Stimulated activated CD8-positive, alpha-beta memory T cell treated with anti-CD3 and anti-CD28 coated beads, Interleukin-2, amount 100 ng/mL, for 48 hours (primary cell): Measurements from ENCODE around the gene POLN.

Experiments used
- DNase-seq, 2 donors: peaks; one replicate each; pipeline ENCODE4 v3.0.0-alpha.2; 2020; ENCODE audit warnings: low read depth in 2 of 2

POLN gene

DNA sequence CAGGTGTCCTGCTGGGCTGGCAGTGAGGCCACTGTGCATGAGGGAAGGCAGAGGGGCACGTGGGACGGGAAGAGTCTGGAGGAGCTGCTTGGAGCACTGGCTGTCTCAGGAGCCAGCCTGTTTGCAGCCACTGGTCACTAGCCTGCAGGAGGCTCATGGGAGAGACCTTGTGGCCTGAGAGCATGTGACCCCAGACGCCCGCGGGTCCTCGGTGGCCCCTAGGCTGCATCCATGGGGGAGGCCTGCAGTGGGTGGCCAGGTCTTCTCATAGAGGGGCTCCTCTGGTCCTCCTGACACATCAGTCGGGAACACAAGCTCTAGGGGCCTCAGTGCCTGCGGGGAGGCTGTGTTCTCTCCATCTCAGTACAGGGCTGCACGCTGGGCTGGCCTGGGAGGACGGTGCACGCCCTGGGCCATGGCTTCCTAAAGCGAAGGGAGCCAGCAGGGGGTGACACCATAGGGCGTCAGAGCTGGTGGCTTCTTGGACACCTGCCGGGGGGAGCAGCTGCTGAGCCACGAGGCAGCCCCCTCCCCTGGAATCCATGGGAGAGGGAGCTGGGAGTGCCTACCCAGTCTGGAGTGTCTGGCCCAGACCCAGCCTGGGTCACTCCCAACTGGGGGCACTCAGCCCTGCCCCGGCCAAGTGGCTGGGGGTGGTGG, 170.5 kb downstream of the POLN start:
- DNase-seq, result no peak

DNA sequence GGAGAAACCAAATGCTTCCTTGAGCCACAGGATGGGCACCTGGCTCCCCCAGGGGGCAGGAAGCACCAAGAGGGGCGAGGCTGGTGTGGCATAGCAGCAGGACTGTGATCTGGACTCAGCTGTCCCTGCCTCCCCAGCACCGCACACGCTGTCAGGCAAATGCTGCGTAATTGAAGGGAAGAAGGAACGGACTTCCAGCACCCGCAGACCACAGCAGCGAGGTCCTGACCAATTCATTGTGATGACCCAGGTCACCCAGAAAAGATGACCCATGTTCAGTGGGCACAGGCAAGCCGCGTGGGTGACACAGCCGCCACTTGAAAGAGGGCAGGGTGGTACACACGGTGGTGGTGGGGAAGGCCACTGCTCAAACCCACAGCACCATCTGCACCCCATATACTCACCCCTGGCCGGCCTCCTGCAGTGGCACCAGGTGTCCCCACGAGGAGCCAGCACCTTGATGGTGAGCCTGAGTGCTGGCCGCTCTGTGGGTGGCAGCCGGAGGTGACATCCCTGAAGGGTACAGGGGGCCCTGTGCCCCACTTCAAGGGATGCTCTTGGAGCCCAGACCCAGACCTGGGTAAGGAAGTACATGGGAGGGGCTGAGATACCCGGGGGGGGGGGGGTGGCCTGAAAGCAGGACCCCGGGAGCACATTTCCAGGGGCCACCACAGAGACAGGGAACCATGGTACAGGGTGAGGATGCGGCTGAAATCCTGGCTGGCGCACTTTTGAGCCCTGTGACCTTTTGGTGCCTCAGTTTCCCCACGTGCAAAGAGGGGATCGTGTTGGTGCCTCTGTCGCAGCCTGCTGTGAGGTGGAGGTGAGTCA, 171.3 kb downstream of the POLN start:
- no peak for DNase-seq

DNA sequence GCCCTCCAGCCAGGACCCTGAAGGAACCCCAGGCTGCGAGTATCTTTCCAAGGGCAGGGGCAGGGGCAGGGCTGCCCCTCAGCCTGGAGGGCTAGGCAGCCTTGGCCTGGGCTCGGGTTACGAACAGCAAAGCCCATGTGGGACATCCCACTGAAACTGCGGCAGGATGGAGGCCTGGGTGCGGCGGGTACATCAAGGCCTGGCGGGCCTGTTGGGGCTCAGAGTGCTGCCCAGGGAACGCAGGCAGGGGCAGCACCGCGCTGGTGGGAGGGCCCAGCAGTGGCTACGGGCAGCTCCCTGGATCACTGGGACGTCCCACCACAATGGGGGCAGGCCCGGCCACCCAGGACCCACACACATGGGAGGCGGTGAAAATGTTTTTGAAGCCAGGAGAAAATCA, 171.9 kb downstream of the POLN start:
- DNase-seq, result no peak

DNA sequence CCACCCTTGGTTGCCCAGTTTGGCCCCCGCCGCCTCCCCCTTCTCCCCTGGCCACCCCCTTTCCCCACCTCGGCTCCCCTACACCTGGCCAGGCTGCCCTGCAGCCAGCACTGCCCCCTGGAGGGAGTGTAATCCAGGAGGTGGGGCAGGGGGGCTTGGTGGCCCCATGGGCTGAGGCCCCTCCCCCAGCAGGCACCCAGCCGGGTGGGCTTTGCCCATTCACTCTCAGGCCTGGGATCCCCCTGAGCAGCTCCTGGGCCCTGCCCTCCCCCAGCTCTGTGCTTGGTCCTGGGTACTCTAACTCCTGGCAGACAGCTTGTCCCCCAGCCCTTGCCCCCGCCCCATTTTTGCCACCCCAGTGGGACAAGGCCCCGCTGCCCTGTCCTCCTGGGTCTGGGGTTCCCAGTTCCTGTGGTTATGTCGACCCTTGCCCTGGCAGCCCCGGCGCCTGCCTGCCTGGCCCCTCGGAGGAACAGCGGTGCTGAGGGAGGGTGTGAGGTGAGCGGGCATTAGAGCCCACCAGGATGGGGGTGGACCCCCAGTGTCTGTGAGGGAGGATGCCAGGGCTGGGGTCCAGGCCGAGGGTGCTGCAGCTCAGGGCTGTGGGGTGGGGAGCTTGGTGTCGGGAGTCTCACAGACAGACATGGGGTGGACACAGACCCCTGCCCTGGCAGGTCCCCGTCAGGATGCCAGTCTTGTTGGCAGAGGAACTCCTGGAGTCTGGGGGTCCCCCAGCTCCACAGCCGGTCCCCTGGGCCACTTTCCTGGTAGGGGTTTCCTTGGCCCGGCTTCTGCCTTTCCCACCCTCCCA, 172.6 kb downstream of the POLN start:
- DNase-seq, result no peak

DNA sequence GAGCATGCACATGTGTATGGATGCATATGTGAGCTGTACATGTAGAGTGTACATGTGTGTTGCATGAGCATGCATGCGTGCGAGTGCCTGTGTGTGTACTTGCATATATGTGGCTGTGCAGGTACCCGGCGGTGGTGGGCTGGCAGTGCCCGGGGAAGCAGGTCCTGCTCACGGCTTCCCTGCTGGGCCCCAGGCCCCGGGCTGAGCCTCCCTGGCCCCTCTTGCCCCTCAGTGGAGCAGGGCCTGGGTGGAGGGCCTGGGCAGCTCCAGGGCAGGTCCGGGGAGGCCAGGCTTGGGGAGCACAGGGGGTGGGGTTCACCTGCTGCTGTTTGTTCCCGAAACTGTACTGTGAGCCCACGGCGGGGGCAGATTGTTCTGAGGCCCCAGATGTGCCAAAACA, 173.4 kb downstream of the POLN start:
- no peak for DNase-seq

DNA sequence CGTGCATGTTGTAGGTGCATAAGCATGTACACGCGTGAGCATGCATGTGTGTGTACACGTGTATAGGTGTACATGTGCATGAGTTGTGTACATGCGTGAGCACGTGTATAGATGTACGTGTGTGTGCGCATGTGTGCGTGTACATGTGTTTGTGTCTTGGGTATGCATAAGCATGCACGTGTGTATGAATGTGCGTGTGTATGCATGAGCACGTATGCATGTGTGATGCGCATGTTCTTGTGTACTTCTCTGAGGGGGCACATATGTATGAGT, 173.8 kb downstream of the POLN start:
- DNase-seq, result no peak

DNA sequence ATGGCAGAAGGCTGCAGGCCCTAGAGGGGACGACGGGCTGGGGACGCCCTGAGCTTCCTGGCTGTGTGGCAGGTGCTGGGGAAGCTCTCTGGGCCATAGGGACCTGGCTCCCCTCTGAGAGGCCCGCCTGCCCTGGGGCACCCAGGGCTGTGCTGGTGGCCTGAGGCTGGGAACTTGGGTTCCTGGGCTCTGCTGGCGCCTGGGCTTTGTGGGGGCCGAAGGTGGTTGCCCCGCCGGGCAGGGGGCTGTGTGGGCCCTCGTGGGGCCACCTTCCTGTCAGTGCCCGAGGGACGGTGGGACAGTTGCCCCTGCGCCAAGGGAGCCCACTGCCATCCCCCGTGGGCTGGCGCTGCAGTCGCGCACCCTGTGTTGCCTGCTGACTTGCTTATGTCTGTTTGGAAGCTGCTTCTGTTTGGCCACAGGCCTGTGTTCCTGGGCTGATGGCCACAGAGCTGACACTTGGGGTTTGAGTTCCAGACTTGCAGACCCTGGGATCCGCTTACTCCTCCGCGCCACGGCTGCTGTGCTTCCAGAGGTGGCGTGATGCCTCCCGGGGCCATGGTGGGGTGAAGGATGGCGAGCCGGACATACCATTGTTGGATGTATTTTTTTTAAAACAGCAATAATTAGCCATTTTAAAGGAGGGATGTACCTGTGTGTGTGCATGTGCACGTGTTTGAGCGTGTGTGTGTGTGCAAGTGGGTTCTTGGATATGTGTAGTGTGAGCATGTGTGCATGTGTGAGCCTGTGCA, 174.3 kb downstream of the POLN start:
- no peak for DNase-seq

DNA sequence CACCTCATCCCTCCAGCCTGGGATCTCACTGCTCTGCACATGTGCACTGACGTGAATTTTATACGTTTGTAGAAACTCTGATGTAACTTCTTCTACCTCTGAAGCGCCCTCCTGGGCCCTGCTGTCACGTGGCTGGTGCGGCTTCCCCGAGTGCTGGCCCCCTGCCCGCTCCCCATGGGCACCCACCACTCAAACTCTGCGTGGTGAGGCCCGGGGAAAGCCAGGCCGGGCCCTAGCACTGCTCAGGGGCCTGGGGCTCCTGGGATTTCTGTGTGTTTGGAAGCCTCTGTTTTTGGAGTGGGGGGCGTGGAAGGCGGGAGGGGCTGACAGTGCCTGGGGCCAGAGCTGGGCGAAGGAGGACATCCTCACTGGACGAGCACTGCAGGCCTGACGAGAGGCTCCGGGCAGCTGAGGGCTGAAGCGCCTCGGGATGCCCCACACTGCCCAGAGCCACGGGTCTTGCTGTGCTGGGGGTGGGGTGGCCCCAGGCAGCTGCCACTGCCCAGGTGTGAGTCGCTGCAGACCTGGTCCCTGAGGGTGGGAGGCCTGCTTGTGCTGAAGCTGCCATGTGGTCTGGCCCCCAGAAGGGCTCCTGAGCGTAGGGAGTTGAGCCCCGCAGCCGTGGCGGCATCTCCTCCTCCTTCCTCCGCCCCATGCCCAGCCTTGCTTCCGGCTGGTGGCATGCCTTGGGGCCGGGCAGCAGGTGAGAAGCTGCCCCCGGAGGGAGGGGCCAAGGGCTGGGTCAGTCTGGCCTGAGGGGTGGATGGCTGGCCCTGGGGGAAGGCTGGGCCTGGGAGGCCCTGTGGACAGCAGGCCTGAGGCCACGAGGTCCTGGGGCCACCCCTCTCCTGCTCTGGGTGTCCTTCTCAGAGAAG, 175.1 kb downstream of the POLN start:
- DNase-seq, result no peak

DNA sequence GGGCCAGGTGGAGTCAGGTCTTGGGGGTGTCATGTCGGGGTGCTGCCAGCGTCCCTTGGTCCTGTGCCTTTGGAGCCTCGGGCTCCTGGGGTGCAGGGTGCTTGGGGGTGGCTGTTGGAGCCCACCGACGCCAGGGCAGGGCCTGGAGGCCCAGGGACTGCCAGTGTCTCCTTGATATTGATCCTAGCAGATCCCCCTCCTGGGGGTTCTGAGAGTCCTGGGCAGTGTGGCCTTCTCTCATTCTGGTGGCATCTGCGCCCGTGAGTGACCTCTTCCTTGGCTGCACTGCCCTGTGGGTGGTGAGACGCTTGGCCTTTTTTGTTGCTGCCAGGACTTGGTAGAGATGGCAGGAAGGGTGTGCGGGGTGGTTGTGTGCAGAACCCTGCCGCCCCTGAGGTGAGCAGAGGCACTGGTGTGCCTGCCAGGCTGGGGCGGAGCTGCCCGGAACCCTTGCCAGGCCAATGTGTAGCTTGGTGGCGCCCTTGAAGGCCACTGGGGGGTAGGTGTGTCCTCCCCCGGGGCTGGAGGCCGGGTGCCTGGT, 175.8 kb downstream of the POLN start:
- DNase-seq, result no peak

DNA sequence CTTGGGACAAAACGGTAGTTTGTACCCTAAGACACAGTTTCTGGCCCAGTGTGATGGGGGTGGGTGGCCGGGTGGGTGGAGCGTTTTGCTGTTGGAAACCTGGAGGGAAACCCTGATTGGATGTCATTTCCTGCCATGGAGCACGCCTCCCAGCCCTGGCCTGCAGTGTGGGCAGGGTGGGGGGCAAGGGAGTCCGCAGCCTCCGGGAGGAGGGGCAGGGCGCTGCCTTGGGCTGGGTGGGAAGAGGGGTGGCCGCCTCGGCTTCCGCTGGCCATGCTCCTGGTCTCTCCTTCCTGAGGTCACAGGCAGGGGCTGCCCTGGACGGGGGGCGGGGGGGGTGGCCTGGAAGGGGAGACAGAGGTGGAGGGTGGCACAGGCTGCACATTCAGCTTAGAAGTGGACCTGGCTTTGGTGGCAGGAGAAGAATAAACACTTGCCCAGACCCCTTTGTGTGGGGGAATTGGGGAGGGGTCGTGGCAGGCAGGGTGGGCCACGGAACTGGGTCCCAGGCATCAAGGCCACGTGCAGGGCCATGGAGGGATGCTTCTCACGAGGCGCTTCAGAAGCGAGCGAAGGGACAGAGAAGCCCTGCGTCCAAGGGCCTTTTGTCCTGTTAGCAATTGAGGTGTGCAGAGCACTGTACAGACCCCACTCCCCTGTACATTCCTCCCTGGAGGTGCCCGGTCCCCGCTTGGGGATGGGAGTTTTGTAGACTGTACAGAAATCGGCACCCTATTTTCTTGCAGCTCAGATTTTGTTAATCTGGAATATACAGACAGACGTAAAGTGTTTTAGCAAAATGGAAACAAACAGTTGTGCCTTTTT, 176.6 kb downstream of the POLN start:
- DNase-seq, result no peak

DNA sequence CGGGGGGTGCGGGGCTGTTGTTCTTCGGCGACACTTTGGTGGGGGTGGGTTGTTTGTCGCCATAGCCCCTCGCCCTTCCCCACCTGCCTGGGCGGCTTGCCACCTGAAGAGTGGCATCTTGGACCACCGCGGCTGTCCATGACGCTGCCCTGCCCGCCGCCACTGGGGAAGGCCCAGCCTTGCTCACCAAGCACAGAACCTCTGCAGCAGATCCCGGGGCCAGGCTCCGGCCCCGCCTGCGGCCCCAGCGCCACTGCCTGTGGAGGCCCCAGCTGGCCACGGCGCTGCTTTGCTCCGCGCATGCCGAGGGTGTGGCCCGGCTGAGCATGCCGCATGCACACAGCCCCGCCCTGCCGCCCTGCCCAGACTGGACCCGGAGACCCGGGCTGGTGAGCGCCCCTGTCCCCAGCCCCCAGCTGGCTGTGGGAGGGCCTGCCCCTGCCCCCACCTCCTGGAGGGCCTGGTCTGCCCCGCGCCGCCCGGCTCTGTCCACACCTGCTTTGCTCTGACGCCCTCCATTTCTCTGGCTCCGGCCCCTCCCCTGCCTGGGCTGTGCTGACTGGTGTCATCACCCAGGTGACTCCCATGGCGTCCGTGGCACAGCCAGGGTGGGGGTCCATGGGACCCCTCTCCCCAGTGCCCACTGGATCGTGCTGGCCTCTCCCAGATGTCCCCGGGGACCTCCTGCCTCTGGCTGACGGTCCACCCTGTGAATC, 177.5 kb downstream of the POLN start:
- no peak for DNase-seq

DNA sequence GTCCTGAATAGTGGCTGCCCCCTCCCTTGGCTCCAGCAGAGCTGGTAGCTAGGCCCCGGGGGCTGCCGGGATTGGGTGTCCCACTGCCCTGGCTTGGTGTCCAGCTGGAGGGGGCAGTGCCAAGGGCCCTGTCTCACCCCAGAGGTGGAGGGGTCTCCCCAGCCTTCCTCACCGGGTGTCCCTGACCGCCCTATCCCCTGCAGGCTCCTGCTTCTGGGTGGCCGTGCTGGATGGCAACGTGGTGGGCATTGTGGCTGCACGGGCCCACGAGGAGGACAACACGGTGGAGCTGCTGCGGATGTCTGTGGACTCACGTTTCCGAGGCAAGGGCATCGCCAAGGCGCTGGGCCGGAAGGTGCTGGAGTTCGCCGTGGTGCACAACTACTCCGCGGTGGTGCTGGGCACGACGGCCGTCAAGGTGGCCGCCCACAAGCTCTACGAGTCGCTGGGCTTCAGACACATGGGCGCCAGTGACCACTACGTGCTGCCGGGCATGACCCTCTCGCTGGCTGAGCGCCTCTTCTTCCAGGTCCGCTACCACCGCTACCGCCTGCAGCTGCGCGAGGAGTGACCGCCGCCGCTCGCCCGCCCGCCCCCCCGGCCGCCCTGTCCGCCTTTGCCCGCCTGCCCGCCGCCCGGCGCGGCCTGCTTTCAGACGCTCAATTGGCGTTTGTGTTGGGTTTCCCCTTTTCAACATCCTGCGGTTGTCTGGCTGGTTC, 178.2 kb downstream of the POLN start:
- DNase-seq, result no peak

DNA sequence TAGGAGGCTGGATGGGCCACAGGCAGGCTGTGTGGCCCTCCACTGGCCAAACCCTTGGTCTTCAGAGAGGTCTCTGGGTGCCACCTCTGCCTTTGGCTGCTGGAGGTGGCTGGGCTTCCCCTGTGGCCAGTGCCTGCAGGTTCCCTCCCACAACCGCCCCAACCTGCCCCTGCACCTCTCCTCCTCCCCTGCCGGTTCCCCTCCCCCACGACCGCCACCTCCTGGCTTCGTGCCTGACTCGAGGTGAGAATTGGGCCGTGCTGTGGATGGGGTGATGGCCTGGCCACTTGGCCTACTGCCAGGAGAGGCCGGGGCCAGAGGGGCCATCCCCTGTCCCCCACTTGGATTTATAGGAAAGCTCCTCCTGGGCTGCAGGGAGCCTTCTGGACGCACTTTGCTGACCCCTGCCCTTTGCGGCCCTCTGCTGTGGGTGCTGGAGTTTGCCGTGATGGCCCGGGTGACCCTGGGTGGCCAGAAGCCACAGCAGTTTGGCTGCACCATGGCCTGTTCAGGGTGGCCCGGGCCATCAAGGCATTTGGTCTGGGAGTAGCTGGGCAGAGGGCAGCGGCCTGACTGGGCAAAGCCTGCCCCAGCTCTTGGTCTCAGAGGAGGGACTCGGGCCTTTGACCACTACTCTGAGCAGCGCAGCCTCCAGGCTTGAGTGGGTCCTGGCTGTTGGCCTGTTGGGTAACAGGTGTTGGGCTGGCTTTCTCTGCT, 179.0 kb downstream of the POLN start:
- no peak for DNase-seq

DNA sequence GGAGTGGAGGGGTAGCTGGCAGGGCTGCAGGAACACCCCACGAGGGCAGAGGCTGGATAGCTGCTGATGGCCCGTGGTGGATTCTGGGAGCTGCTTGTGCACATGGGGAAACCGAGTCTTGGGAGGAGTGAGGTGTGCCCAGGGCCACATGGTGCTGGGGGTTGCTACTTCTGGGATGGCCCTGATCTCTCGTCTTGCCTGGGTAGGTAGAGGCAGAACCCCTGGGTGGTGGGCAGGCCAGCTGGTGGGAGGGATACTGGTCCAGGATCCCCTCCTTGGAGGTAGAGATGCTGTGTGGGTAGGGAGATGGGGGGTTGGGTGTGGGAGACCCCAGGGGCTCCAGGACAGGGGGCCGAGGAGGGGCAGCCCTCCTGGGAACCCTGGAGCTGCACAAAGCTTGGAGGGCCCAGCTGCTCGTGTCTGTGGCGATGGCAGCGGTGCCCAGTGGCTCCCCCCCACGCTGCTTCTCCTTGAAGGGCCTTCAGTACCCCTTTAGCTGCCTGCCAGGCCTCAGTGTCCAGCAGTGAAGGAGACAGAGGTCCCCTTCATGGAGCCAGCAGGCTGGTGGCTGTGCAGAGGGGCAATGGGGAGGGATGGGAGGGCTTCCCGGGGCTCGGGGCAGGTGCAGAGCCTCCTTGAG, 179.6 kb downstream of the POLN start:
- no peak for DNase-seq

DNA sequence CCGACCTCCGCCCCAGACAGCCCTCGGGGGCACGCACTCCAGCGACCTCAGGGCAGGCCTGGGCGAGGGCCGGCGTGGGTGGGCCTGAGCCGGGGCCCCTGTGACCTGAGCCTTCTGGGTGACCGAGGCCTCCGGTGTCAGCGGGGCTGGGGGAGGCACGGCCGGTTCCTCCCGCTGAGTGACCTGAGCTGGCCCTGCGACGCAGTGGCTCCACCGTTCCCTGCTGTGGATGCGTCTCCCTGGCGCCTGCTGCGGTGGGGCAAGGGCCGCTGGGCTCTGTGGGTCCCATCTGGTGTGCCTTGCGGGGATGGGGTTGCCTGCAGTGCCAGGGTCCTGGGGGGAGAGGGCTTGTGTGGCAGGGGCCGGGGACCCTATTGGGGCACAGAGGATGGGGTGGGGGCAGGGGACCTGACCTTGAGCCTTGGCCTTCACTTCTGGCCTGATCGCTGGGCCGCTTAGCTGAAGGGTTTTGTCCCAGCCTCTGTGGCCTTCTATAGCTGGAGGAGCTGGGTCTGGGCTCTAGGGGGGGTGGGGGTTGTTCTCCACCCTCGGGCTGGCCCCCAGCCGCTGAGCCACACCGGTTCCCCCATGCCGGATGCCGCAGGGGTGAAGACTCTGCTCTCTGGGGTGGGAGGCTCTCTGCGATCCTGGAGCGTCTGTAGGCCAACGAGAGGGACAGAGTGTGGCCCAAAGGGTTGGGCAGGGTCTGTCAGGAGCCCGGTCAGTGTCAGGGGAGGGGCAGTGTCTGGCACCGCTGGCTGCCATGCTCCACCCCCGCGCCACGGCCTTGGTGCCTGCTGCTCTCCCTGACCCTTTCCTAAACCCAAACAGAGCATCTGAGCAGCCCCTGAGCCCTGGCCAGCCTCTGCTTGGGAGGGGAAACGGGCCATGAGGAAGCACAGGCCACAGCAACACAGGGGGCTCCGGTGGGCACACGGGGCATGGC, 180.5 kb downstream of the POLN start:
- no peak for DNase-seq

DNA sequence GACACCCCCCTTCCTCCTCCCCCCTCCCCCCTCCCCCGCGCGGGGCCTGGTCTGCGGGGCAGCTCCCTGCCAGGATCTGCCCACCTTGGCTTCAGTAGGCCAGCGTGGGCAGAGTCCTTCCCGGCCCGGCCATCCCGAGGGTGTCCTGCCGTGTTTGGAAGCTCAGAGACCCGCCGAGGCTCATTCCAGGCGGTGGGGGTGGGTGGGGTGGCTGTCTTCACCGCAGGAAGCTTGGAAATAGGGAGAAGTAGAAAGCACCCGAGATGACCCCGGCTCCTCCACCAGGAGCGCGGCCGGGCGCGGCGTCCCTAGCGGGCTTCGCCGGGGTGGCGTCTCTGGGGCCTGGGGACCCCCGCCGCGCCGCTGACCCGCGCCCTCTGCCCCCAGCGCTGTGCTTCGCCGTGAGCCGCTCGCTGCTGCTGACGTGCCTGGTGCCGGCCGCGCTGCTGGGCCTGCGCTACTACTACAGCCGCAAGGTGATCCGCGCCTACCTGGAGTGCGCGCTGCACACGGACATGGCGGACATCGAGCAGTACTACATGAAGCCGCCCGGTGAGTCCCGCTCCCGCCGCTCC, 181.2 kb downstream of the POLN start:
- DNase-seq, result no peak
